Femur (tissue), 1 donor: ENCODE data around the gene SLC16A6.
"Not testable (repeated sequence)": the region's sequence is repeated elsewhere in the genome, so short reads cannot be mapped to it uniquely, and the experiment has no call there.

Experiments
- DNase-seq: peaks from one replicate; pipeline ENCODE4 v3.0.0-alpha.2; 2017

The SLC16A6 gene

DNA sequence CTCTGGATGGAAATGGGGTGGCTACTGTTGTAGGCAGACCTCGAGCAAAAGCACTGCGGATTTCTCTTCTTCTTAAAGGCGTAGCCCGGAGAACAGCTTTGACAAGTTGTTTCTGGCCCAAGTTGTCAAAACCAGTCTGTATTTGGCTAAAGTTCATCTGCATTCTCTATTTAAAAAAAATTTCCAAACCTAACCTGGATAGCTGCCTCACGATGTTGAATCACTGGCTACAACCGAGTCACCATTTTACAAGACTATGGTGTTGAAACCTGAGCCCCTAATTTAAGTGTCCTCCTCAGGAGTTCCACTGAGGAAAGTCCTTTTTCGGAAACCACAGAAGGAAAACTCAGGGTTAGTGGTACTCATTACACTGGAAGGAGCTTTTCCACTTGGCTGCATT, 1.5 kb downstream of the SLC16A6 start:
- DNase-seq = no peak

DNA sequence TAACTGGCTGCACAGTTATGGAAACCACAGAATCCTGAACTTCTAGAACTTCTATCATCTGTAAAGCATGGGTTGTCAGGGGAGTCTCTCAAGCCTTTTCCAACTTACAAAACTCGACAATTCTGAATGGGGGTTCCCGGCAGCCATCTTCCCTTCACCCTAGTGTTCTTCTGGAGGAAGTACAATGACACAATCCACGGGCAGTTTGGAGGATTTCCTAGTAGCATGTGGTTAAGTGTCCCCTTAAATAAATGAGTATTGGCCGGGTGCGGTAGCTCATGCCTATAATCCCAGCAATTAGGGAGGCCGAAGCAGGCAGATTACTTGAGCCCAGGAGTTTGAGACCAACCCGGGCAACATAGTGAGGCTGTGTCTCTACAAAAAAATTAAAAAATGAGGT, 2.1 kb downstream of the SLC16A6 start:
- DNase-seq = no peak

DNA sequence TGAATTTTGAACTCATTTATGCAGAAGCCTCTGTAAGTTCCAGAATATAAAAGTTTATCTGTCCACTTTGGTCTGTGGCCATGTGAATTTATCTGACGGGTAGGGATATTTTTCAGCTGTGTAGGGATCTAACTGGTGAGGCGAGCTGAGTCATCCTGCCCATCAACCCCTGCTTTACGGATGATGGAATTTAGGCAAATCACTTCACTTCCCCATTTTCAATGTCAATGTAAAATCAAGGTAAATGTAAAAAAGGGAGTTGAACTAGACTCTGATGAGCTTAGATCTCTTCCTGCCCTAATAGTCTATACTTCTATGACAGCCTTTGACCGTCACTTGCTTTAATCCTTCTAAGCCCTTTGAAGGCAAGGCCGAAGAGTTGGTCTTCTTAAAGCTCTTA, 2.6 kb downstream of the SLC16A6 start:
- DNase-seq = no peak

DNA sequence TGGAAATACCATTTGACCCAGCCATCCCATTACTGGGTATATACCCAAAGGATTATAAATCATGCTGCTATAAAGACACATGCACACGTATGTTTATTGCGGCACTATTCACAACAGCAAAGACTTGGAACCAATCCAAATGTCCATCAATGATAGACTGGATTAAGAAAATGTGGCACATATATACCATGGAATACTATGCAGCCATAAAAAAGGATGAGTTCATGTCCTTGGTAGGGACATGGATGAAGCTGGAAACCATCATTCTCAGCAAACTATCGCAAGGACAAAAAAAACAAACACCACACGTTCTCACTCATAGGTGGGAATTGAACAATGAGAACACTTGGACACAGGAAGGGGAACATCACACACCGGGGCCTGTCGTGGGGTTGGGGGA, 9.0 kb downstream of the SLC16A6 start:
- not testable (repeated sequence) for DNase-seq

DNA sequence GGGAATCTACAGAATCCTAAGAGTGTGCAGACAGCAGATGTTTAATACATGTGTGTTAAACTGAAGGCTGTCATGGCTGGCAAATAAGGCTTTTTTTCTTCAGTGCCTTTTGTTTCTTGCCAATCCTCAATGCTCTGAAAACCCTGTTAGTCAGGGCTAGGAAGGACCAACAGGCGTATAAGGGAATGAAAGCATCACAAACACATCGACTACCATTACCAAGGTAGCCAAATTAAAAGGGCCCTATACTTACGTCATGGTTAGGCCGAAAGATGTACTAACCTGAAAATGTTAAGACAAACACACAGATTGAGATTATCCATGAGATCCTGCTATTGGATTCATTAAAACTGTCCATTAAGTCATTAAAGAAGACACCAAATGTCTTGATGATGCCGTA, 13.1 kb downstream of the SLC16A6 start:
- no peak for DNase-seq

DNA sequence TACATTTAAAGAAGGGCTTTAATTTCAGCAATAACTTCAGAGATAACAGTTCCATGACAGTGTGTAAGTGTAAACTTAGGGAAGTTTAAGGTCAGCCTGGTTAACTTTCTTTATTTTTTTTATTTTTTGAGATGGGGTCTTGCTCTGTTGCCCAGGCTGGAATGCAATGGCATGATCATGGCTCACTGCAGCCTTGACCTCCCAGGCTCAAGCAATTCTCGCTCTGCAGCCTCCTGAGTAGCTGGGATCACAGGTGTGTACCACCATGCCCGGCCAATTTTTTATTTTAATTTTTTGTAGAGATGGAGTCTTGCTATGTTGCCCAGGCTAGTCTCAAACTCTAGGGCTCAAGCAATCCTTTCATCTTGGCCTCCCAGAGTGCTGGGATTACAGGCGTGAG, 14.6 kb downstream of the SLC16A6 start:
- not testable (repeated sequence) for DNase-seq

DNA sequence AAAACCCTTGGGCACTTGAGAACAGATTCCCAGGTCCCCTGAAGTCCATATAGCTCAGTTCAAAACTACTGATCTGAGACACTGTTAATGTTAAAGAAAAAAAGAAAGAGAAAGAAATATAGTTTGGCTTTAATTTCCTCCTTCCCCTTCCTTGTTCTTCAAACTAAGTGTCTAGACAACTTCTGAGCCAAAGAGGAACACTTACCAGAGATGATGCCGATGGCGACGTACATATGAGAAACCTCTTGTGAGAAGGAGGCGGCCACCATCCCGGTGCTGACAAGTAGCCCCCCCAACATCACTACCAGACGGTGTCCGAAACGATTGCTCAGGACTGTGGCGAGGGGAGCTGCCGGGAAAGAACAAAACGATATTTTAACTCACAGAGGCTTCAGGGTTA, 17.2 kb downstream of the SLC16A6 start:
- DNase-seq = no peak

DNA sequence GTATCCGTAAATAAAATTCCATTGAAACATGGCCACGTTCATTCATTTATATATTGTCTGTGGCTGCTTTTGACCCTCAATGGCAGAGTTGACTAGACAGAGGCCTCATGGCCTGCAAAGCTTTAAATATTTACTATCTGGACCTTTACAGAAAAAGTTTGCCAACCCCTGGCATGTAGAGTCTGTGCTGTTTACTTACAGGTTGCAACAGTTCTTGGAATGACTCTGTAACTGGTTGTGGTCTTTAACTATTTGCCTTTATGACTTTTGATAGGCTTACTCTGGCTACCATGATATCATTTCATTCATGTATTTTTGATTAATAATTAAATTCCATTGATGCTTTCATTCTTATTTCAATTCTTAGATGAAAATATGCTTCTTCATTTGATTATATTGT, 25.1 kb downstream of the SLC16A6 start:
- DNase-seq = not testable (repeated sequence)

DNA sequence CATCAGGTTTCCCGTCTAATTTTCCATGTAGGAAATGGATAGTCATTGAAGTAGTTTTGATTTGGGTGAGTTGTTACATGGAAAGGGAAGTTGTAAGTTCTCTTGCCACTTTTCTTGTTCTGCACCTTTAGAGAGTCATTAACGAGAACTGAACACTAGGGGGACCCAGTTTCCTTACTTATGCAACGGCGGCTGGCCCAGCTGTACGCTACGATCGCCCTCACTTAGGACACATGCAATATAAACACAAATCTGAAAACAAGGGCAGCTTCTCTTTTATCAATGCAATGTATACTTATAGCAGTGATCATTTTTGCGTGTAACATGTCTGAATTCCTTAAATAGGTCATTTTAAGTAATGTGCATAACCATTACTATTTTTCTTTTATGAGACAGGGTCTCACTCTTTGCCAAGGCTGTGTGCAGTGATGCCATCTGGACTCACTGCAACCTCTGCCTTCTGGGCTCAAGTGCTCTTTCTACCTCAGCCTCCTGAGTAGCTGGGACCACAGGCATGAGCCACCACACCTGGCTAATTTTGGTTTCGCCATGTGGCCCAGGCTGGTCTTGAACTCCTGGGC, 27.7 kb downstream of the SLC16A6 start:
- not testable (repeated sequence) for DNase-seq

DNA sequence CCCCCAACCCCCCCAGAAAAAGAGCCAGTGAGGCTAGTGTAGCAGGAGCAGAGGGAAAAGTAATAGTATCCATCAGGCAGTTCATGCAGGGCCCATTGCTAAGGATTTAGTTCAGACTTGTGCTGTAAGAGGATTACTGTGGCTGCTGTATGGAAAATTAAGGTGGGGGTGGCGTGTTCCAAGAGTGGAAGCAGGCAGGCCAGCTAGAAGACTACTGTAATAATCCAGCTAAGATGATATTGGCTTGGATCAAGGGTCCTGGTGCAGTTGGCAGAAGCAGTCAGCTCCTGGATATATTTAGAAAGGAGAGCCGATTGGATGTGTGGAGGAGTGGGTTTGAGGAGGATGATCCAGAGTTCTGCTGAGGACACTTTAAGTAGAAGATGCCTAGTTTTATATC, 28.5 kb downstream of the SLC16A6 start:
- peak; percentile 20 for DNase-seq

DNA sequence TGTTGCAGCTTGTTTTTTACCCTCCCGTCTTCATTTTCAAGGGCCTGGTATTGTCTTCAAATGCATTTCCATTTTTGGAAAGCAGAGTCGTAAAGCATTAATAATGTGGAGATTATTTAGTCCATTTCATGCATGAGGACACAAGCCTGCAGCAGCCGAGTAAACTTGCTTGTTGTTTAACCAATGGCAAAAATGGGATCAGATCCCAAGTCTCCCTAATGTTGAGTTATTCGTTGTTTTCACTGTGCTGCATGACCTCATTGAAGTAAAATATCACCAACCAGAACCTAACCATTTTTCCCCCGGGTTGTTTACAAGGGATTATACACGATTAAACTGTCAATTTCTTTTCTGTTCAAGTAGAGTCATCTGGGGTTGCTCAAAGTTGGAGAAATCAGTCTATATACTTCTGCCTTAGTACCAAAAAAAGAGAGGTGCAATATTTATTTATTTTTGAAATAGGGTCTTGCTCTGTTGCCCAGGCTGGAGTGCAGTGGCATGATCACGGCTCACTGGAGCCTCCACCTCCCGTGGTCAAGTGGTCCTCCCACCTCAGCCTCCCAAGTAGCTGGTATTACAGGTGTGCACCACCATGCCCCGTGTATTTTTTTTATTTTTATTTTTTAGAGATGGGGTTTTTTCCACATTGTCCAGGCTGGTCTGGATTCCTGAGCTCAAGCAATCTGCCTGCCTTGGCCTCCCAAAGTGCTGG, 30.7 kb downstream of the SLC16A6 start:
- DNase-seq = no peak

DNA sequence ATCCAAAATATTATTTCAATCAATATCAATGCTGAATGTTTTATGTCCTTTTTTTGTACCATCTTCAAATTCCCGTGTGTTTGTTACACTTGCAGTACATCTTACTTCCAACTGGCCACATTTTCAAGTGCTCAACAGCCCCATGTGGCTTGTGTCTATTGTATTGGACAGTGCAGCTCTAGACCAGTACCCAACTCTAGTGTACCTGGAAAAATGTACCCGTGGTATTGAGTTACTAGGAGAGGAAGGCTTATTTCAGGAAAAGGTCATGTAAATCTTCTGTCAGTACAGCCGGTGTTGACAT, 31.3 kb downstream of the SLC16A6 start:
- DNase-seq = not testable (repeated sequence)

DNA sequence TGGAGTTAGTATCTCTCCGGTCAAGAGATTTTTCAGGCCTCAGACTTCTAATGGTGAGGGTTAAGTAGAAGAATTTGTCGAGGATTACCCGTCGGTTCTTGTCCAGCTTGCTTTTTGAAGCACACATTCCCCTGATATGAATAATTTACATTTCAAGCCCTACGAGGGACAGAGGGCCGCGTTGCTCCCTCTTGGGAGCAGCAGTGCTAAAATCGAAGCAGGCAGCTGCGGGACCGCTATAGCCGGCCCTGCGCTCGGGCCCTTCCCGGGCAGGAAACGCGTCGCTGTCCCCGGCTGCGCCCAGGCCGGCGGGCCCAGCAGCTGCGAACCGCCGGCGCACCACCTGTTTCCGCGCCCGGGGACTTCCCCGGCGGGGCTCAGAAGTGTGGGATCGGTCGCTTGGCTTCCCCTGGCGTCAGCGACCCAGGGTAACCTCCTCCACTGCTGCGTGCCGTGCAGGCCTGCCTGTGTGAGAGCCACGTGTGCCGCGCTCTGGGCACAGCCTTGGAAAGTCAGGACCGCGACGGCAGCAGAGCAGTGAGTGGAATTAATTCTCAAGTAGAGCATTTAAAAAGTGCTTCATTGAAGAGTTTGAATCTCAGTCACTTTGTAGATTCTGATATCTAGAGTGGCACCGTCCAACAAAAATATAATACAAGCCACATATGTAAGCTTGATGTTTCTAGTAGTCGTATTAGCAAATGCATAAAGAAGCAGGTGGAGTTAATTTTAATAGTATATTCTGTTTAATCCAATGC, 31.9 kb downstream of the SLC16A6 start:
- peak; percentile 82 for DNase-seq

DNA sequence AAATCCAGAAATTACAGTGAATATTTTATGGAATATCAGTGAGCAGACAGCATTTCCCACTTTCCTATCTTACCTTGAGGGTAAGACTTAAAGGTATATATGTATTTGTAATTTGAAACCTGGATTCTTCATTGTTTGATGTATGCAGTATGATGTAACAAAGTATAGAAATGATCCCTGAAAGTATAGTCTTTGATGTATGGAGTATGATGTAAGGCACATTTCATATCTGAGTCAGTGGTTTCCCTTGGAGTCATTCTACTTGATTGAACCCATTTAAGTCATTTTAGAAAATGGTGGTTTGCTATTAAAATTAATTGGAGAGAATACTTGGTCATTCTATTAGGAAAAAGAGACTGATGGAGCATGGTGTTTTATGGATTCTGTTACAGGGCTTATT, 33.0 kb downstream of the SLC16A6 start:
- DNase-seq = no peak

DNA sequence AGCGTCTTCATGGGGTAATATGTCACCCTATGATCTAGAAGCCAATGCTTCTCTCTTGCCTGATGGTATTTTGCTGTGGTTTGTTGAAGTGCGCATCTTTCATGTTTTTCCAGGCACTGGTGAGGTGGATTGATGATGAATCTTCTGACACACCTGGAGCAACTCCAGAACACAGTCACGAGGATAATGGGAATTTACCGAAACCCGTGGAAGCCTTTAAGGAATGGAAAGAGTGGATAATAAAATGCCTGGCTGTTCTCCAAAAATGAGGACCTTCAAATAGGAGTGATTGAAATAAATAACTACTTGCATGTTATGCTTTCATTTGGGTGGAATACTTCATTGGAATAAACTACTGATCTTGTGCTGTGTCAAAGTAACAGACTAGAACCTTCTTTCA, 34.2 kb downstream of the SLC16A6 start:
- DNase-seq = not testable (repeated sequence)

DNA sequence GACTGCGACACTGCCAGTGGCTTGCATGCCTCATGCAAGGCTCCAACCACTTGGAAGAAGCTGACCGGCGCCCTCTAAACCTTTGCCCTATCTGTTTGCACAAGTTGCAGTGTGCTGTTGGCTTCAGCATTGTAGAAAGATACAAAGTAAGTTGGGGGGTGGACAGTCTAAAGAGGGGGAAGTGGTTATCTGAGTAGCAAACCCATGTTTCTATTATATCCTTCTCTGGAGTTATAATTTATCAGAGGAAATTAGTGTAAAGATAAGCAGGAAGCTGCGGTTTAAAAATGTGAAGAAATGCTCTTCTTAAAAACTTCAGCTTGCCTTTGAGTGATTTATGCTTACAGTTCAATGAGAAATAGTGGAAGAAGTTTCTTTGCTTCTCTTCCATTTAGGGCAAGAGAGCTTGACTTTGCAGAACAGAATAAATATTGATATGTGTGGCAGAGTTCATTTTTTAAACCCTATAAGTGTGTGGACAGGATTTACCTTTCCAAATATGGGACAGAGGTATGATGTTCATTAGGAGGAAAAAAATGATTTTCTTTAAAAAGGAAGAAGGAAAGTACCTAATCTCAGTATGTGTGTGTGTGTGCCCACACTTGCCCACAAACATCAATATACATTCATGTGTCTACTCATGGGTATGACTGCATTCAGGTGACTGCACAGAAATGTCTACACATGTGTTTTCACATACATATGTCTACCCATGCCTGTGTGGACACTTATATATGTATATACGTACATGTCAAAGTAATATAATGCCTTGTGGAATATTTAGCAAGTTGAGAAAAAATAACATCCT, 35.0 kb downstream of the SLC16A6 start:
- no peak for DNase-seq

DNA sequence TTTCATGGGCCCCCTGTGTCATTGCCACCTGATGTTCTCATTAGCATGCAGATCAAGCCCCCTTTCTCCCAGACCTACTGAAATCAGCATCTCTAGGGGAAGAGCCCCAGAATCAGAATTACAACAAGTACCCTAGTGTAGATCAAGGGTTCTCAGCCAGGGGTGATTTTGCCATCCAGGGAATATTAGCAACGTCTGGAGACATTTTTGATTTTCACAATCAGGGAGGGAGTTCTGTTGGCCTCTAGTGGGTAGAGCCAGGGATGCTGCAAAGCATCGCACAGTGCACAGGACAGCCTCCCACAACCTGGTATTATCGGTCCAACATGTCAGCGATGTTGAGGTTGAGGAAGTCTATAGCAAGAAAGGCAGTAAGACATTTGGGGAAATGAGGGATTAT, 35.8 kb downstream of the SLC16A6 start:
- no peak for DNase-seq

DNA sequence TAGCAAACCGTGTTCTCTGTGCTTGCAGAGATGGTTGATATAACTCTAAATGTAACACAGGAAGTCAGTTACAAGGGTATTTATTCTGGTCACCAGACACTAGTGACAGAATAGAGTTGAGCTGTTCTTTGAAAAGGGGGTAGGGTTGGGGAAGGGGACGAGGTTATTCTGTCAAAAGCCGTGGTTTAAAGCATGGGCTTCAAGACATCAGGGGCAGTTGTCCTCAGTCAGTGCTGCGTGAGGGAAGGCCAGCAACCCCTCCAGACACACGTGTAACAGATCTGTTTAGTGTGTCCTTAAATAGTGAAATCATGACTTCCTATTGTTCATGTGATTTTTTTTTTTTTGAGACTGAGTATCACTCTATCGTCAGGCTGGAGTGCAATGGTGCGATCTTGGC, 37.5 kb downstream of the SLC16A6 start:
- not testable (repeated sequence) for DNase-seq

DNA sequence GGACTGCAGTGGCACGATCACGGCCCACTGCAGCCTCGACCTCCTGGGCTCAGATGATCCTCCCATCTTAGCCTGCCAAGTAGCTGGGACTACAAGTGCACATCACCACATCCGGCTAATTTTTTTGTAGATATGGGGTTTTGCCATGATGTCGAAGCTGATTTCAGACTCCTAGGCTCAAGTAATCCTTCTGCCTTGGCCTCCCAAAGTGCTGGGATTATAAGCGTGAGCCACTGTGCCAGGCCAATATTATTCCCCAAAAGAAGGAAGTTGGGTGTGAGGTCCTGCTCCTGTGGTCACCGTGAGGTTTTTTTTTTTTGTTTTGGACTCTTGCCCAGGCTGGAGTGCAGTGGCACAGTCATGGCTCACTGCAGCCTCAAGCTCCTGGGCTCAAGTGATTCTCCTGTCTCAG, 41.6 kb downstream of the SLC16A6 start:
- no peak for DNase-seq

DNA sequence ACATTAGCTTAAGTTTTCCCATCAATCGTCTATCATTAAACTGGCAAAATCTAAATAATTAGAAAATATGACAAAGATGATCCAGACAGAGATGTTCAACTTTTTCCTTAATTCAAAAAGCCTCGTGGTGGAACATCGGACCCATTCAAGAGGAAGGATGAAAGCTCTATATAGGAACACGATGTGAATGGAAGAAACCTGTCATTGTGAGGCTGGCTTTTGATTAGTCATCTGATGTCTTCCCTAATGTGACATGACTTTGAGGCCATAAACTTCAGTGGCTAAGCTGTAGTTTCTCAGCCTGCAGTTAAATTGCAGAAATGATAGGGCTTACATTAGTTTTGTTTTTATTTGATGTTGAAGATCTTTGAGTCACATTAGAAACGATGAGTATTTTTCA, 42.0 kb downstream of the SLC16A6 start:
- DNase-seq = no peak

DNA sequence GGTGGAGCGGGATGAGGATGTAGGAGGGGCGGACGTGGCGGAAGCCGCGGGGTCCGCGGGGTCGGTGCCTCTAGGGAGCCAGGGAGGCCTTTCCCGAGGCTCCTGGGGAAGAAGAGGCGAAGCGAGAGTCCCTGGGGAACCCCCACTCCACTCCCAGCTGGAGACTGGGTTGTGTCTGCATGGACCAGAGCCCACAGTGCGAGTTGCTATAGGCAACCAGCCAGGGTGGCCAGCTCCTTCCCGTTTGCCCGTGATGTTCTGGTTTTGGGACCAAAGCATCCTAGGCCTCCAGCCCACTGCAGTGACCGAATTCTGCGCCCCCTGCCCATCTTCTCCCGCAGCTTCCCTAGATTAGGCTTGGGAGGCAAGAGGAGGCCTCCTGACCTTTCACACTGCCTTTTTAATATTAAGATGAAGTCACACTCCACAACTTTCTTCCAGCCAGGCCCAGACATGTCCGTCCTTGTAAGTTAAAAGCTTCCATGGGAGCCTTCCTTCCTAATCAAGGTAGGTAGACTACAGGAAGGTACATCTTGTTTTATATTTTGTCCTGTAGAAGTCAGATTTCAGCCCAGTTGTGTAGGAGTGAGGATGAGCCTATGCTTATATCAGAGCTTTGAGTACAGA, 42.6 kb downstream of the SLC16A6 start:
- DNase-seq = no peak

DNA sequence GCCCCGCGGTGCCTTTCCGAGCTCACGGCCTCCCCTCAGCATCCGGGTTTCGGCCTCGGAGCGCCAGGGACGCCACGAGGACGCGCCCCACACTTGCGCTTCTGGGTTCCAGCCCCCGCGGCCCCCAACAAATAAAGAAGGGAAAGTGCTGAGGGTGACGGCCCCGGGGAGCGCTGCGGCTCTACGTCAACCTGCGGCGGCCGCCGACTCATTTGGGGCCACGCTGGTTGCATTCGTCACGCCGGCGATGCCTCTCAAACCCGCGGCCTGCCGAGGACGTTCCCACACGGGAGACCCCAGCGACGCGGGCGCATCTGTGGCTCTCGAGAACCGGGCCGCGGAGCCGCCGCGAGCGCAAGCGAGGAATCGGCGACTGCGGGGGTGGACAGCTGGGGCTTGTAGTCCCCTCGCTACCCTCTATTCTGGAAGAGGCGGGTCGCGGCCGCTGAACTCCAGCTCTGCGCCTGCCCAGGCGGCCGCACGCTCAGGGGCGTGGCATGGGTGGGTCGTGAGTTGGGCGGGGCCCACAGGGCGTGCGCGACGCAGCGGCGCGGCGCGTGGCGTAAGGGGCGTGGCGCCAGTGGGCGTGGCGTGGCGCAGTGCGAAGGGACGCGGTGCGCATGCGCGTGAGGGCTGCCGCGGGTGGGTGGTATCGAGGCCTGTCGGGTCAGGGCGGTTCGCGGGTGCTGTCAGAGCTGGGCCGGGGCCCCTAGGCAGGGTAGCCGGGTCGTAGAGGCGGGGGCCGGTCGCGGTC, 43.3 kb downstream of the SLC16A6 start, which contains the start of gene AMZ2:
Gene AMZ2 (plus strand): TSS at position 599 of the 754 bp plus-strand sequence. CDS start 2,145 bp downstream, outside the sequence.
- DNase-seq = peak; percentile 97
